HEK293 (cell line): ENCODE data around the gene ZNF775.

Experiments
- CTCF ChIA-PET: fragments of 350-600 bp; formaldehyde crosslinking; extraction: SDS; loops from one replicate; lab custom pipeline; 2021; ENCODE audit warnings: antibody characterized with exemption; lab: Yijun Ruan, JAX
- POLR2A ChIA-PET: fragments of 300-600 bp; formaldehyde crosslinking; extraction: SDS; loops from one replicate; lab custom pipeline; 2020; ENCODE audit warnings: antibody characterized with exemption, inconsistent platforms; lab: Yijun Ruan, JAX
- H3K27ac ChIP-seq: fragments of 200-500 bp; sonication (Bioruptor generic); 2 replicates; pipeline ENCODE4 v1.5.1; 2014; ENCODE audit warnings: low read depth, low read length, control low read depth, inconsistent platforms; ENCODE audit errors: extremely low read depth
- H3K36me3 ChIP-seq, 2 experiments: fragments of 200-500 bp in 1 of 2; sonication (Bioruptor generic) in 1 of 2; 1 replicate in 1 of 2; 2 replicates in 1 of 2; pipeline ENCODE4 v1.5.1; 2014 to 2017; ENCODE audit warnings: inconsistent platforms in 2 of 2, low read length in 2 of 2; ENCODE audit not compliant: control insufficient read depth in 2 of 2, insufficient read depth in 1 of 2
- H3K4me1 ChIP-seq: fragments of 200-500 bp; sonication (Bioruptor generic); 2 replicates; pipeline ENCODE4 v1.5.1; 2014; ENCODE audit warnings: mild to moderate bottlenecking, low read length, inconsistent platforms; ENCODE audit not compliant: control insufficient read depth, insufficient read depth
- H3K4me3 ChIP-seq: 2 replicates; pipeline ENCODE4 v1.5.1; 2011; ENCODE audit warnings: low read depth, mild to moderate bottlenecking, control low read depth, low read length, moderate library complexity
- H3K9me3 ChIP-seq: fragments of 200-500 bp; sonication (Bioruptor generic); 2 replicates; pipeline ENCODE4 v1.5.1; 2014; ENCODE audit warnings: low read depth, low read length, inconsistent platforms; ENCODE audit not compliant: control insufficient read depth, insufficient read depth
- EGR2 ChIP-seq: fragments of 450-650 bp; formaldehyde crosslinking; IDR thresholded peaks from 2 replicates; pipeline ENCODE4 v1.5.1; 2016; ENCODE audit warnings: low read depth, missing biosample characterization, missing genetic modification characterization
- KLF7 ChIP-seq: fragments of 450-650 bp; formaldehyde crosslinking; IDR thresholded peaks from 2 replicates; pipeline ENCODE4 v1.5.1; 2016; ENCODE audit warnings: missing biosample characterization, missing genetic modification characterization, borderline replicate concordance
- PRDM10 ChIP-seq: fragments of 450-650 bp; formaldehyde crosslinking; IDR thresholded peaks from 2 replicates; pipeline ENCODE4 v1.5.1; 2016; ENCODE audit warnings: missing biosample characterization, missing genetic modification characterization
- REST ChIP-seq: fragments of 450-650 bp; formaldehyde crosslinking; IDR thresholded peaks from 2 replicates; pipeline ENCODE4 v1.5.1; 2016; ENCODE audit warnings: missing biosample characterization, missing genetic modification characterization
- TRIM28 ChIP-seq: IDR thresholded peaks from 2 replicates; pipeline ENCODE4 v1.6.1; 2011; ENCODE audit warnings: low read length, control low read depth, borderline replicate concordance
- ZBTB44 ChIP-seq: fragments of 450-650 bp; IDR thresholded peaks from 2 replicates; pipeline ENCODE4 v1.5.1; 2018; ENCODE audit warnings: missing biosample characterization, mild to moderate bottlenecking, missing genetic modification characterization
- ZFHX2 ChIP-seq: fragments of 450-650 bp; formaldehyde crosslinking; conservative IDR thresholded peaks from 2 replicates; pipeline ENCODE4 v1.5.1; 2016; ENCODE audit warnings: missing biosample characterization, missing genetic modification characterization
- ZIC2 ChIP-seq: fragments of 450-650 bp; formaldehyde crosslinking; IDR thresholded peaks from 2 replicates; pipeline ENCODE4 v1.5.1; 2016; ENCODE audit warnings: missing biosample characterization, missing genetic modification characterization
- ZNF132 ChIP-seq: fragments of 450-650 bp; formaldehyde crosslinking; IDR thresholded peaks from 2 replicates; pipeline ENCODE4 v1.5.1; 2017; ENCODE audit warnings: missing biosample characterization, missing genetic modification characterization, borderline replicate concordance
- ZNF146 ChIP-seq: fragments of 450-650 bp; formaldehyde crosslinking; IDR thresholded peaks from 2 replicates; pipeline ENCODE4 v1.5.1; 2016; ENCODE audit warnings: missing biosample characterization, missing genetic modification characterization
- ZNF155 ChIP-seq: fragments of 450-650 bp; formaldehyde crosslinking; IDR thresholded peaks from 2 replicates; pipeline ENCODE4 v1.5.1; 2016; ENCODE audit warnings: missing biosample characterization, missing genetic modification characterization
- ZNF266 ChIP-seq: fragments of 450-650 bp; formaldehyde crosslinking; IDR thresholded peaks from 2 replicates; pipeline ENCODE4 v1.5.1; 2016; ENCODE audit warnings: missing biosample characterization, missing genetic modification characterization, low read depth
- TF ChIP-seq, protein P1 (sequence below): fragments of 450-650 bp; formaldehyde crosslinking; IDR thresholded peaks from 2 replicates; pipeline ENCODE4 v1.5.1; 2016; ENCODE audit warnings: missing biosample characterization, missing genetic modification characterization, low read depth
- TF ChIP-seq, protein P2 (sequence below): fragments of 450-650 bp; formaldehyde crosslinking; IDR thresholded peaks from 2 replicates; pipeline ENCODE4 v1.5.1; 2016; ENCODE audit warnings: missing biosample characterization, missing genetic modification characterization
- TF ChIP-seq, protein P3 (sequence below): fragments of 450-650 bp; formaldehyde crosslinking; IDR thresholded peaks from 2 replicates; pipeline ENCODE4 v1.5.1; 2016; ENCODE audit warnings: missing biosample characterization, missing genetic modification characterization

The ZNF775 gene

GRCh38 chr7:150338166-150338829 lies 40.8 kb upstream of the ZNF775 start (continued):
- no peak for TF ChIP-seq PRDM10
- TF ChIP-seq ZIC2 (tag by site-specific recombination): peak; percentile 47
- no peak for TF ChIP-seq TRIM28
- no peak for TF ChIP-seq ZNF132 (tag by site-specific recombination)
- TF ChIP-seq, protein P1, sequence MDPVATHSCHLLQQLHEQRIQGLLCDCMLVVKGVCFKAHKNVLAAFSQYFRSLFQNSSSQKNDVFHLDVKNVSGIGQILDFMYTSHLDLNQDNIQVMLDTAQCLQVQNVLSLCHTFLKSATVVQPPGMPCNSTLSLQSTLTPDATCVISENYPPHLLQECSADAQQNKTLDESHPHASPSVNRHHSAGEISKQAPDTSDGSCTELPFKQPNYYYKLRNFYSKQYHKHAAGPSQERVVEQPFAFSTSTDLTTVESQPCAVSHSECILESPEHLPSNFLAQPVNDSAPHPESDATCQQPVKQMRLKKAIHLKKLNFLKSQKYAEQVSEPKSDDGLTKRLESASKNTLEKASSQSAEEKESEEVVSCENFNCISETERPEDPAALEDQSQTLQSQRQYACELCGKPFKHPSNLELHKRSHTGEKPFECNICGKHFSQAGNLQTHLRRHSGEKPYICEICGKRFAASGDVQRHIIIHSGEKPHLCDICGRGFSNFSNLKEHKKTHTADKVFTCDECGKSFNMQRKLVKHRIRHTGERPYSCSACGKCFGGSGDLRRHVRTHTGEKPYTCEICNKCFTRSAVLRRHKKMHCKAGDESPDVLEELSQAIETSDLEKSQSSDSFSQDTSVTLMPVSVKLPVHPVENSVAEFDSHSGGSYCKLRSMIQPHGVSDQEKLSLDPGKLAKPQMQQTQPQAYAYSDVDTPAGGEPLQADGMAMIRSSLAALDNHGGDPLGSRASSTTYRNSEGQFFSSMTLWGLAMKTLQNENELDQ (tag by site-specific recombination): no peak

DNA sequence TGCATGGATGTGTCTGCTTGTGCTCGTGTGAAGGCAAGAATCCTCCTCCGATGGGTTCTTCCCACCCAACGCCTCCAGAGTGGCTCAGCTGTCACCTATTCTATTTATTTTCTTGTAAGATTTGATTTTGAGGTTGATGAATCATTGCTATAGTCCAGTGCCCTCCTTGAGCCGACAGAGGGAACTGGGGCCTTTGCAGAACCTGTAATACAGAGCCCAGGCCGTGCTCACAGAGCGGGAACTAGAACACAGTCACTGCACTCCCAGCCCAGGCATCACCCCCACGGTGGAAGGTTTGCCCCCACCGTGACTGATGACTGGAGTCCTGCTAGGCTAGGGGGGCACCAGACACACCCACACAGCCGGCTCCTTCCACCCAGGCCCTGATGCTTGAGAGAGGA lies 39.7 kb upstream of the ZNF775 start:
- H3K9me3 ChIP-seq: no peaks in the 10 kb centered on the region
- H3K27ac ChIP-seq: no peak overlapping the region
- H3K36me3 ChIP-seq: peaks cover 0 to 30% of the 10 kb centered on the region in 2 experiments; a peak in 1 of 3 replicates
- CTCF ChIA-PET: no interaction called here
- H3K4me1 ChIP-seq: no peaks in the 10 kb centered on the region
- TF ChIP-seq, protein P2, sequence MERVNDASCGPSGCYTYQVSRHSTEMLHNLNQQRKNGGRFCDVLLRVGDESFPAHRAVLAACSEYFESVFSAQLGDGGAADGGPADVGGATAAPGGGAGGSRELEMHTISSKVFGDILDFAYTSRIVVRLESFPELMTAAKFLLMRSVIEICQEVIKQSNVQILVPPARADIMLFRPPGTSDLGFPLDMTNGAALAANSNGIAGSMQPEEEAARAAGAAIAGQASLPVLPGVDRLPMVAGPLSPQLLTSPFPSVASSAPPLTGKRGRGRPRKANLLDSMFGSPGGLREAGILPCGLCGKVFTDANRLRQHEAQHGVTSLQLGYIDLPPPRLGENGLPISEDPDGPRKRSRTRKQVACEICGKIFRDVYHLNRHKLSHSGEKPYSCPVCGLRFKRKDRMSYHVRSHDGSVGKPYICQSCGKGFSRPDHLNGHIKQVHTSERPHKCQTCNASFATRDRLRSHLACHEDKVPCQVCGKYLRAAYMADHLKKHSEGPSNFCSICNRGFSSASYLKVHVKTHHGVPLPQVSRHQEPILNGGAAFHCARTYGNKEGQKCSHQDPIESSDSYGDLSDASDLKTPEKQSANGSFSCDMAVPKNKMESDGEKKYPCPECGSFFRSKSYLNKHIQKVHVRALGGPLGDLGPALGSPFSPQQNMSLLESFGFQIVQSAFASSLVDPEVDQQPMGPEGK (tag by site-specific recombination): no peak
- no peak for TF ChIP-seq ZNF266 (tag by site-specific recombination)
- TF ChIP-seq ZNF155: no peak
- TF ChIP-seq ZBTB44 (tag by site-specific recombination): no peak
- no peak for TF ChIP-seq KLF7 (tag by site-specific recombination)
- TF ChIP-seq, protein P3, sequence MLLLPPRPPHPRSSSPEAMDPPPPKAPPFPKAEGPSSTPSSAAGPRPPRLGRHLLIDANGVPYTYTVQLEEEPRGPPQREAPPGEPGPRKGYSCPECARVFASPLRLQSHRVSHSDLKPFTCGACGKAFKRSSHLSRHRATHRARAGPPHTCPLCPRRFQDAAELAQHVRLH: no peak
- TF ChIP-seq ZNF146: no peak
- peak; percentile 55; the same call in 1 of the 2 replicates for TF ChIP-seq EGR2 (tag by site-specific recombination)
- TF ChIP-seq REST (tag by site-specific recombination): no peak
- TF ChIP-seq ZFHX2 (tag by site-specific recombination): peak; percentile 52; the same call in 1 of the 2 replicates
- no peak overlapping the region for H3K4me3 ChIP-seq
- POLR2A ChIA-PET: no interaction called here
